WTC11 (cell line): Measurements from ENCODE around the gene UBE2H. TPM values are rescaled to one million over a fixed set of nuclear protein-coding genes. Genes with fewer than 3 reads are reported as not detected.
A peak's percentile ranks its signal among the peaks of the same experiment; 100 is the strongest.

Source experiments
- ATAC-seq: fragments of 200-7000 bp; cut with Tn5 transposase; 2 replicates; pipeline ENCODE4 v1.10.0; 2021; ENCODE audit warnings: mild to moderate bottlenecking, moderate library complexity
- CTCF ChIA-PET: fragments of 300-600 bp; sonication (Branson Sonifier 250); formaldehyde crosslinking; loops from one replicate; lab custom pipeline; 2021; ENCODE audit warnings: antibody characterized with exemption; lab: Charles Lee
- POLR2A ChIA-PET: fragments of 350-600 bp; sonication (Branson Sonifier 250); formaldehyde crosslinking; loops from one replicate; lab custom pipeline; 2021; ENCODE audit warnings: antibody characterized with exemption; lab: Charles Lee
- DNase-seq: peaks from one replicate; pipeline ENCODE4 v3.0.0; 2021; ENCODE audit warnings: low spot score
- H3K27ac Mint-ChIP-seq: 2 replicates; pipeline ENCODE4 v1.8.0; 2021; ENCODE audit warnings: mixed read lengths
- H3K27me3 Mint-ChIP-seq: 2 replicates; pipeline ENCODE4 v1.8.0; 2021; ENCODE audit warnings: low read depth, mild to moderate bottlenecking, moderate library complexity, mixed read lengths
- H3K36me3 Mint-ChIP-seq: 2 replicates; pipeline ENCODE4 v1.8.0; 2021; ENCODE audit warnings: mixed read lengths
- H3K4me1 Mint-ChIP-seq: 2 replicates; pipeline ENCODE4 v1.8.0; 2022; ENCODE audit warnings: mixed read lengths
- H3K4me3 Mint-ChIP-seq: 2 replicates; pipeline ENCODE4 v1.8.0; 2021; ENCODE audit warnings: mild to moderate bottlenecking, moderate library complexity, mixed read lengths
- H3K9me3 Mint-ChIP-seq: 2 replicates; pipeline ENCODE4 v1.8.0; 2021; ENCODE audit warnings: mixed read lengths
- AR ChIP-seq: fragments of 250-450 bp; sonication (Bioruptor Pico); IDR thresholded peaks from 2 replicates; pipeline ENCODE4 v1.9.0; 2021; ENCODE audit warnings: mild to moderate bottlenecking
- CBFB ChIP-seq: sonication (generic); formaldehyde crosslinking; IDR thresholded peaks from 2 replicates; pipeline ENCODE4 v1.8.1; 2022; ENCODE audit warnings: mild to moderate bottlenecking, low read depth, missing genetic modification reagents
- CTCF ChIP-seq: fragments of 200-600 bp; IDR thresholded peaks from 2 replicates; pipeline ENCODE4 v1.8.0; 2022; ENCODE audit warnings: antibody characterized with exemption
- HMGA2 ChIP-seq: fragments of 250-450 bp; sonication (Bioruptor Pico); IDR thresholded peaks from 2 replicates; pipeline ENCODE4 v1.4.0; 2021; ENCODE audit warnings: mild to moderate bottlenecking, moderate library complexity
- MLX ChIP-seq: sonication (generic); formaldehyde crosslinking; IDR thresholded peaks from 2 replicates; pipeline ENCODE4 v1.8.1; 2023; ENCODE audit warnings: mild to moderate bottlenecking, missing genetic modification reagents, moderate library complexity
- OVOL2 ChIP-seq: fragments of 250-450 bp; sonication (Bioruptor Pico); IDR thresholded peaks from 2 replicates; pipeline ENCODE4 v1.9.0; 2021; ENCODE audit warnings: mild to moderate bottlenecking, borderline replicate concordance
- RORB ChIP-seq: fragments of 250-450 bp; sonication (Bioruptor Pico); IDR thresholded peaks from 2 replicates; pipeline ENCODE4 v1.9.0; 2021; ENCODE audit warnings: mild to moderate bottlenecking
- SMAD3 ChIP-seq: sonication (generic); formaldehyde crosslinking; IDR thresholded peaks from 2 replicates; pipeline ENCODE4 v1.8.0; 2022; ENCODE audit warnings: missing genetic modification reagents, mild to moderate bottlenecking, borderline replicate concordance
- USF1 ChIP-seq: sonication (generic); formaldehyde crosslinking; IDR thresholded peaks from 2 replicates; pipeline ENCODE4 v1.8.0; 2022; ENCODE audit warnings: mild to moderate bottlenecking, missing genetic modification reagents
- USF2 ChIP-seq: sonication (generic); formaldehyde crosslinking; IDR thresholded peaks from 2 replicates; pipeline ENCODE4 v1.8.1; 2023; ENCODE audit warnings: mild to moderate bottlenecking, missing genetic modification reagents, moderate library complexity
- ZBTB21 ChIP-seq: sonication (generic); formaldehyde crosslinking; IDR thresholded peaks from 2 replicates; pipeline ENCODE4 v1.8.1; 2023; ENCODE audit warnings: mild to moderate bottlenecking, missing genetic modification reagents, borderline replicate concordance
- ZNF121 ChIP-seq: sonication (generic); formaldehyde crosslinking; IDR thresholded peaks from 2 replicates; pipeline ENCODE4 v1.8.0; 2023; ENCODE audit warnings: missing genetic modification reagents
- ZNF423 ChIP-seq: fragments of 250-450 bp; sonication (Bioruptor Pico); IDR thresholded peaks from 2 replicates; pipeline ENCODE4 v2.1.2; 2022; ENCODE audit warnings: mild to moderate bottlenecking, moderate library complexity
- ZNF671 ChIP-seq: fragments of 250-450 bp; sonication (Bioruptor Pico); IDR thresholded peaks from 2 replicates; pipeline ENCODE4 v1.8.0; 2021; ENCODE audit warnings: mild to moderate bottlenecking
- total RNA-seq: library from RNA; stranded (reverse); gene quantifications from 3 replicates; pipeline ENCODE4 v1.2.3, GENCODE V29; 2021

The UBE2H gene
- total RNA-seq, 1 experiment from 2014 or later, result 55.0 TPM

- peak; percentile 36 for TF ChIP-seq CTCF
- TF ChIP-seq, all 79 proteins: peak for 6
These were observed 122.8 kb downstream of the UBE2H start (continued) for GRCh38 chr7:129829737-129830631.

GRCh38 chr7:129828989-129829736 is 123.6 kb downstream of the UBE2H start:
- POLR2A ChIA-PET, result interaction anchor here (0.6 to 2.2 kb wide), 4 partner anchors 9 to 610 kb away, joined by 4 to 11 read pairs (median 6); no protein-coding TSS in a partner anchor

GRCh38 chr7:129828078-129828762 is 124.5 kb downstream of the UBE2H start:
- ATAC-seq, result no peak
- H3K4me3 Mint-ChIP-seq, result no peak overlapping the region
- no peak overlapping the region for H3K27ac Mint-ChIP-seq
- no peak for DNase-seq
- H3K9me3 Mint-ChIP-seq, result no peaks in the 10 kb centered on the region
- POLR2A ChIA-PET, result interaction anchor here (0.6 to 2.2 kb wide), 2 partner anchors 121 to 609 kb away, joined by 5 to 11 read pairs; no protein-coding TSS in a partner anchor
- H3K4me1 Mint-ChIP-seq, result peaks cover 50% of the 10 kb centered on the region
- TF ChIP-seq OVOL2 (CRISPR knock-in tag), result no peak
- TF ChIP-seq ZNF121 (CRISPR knock-in tag), result no peak
- TF ChIP-seq MLX (CRISPR knock-in tag), result no peak
- no peak for TF ChIP-seq CBFB (CRISPR knock-in tag)
- no peak for TF ChIP-seq ZNF671 (CRISPR knock-in tag)
- no peak for TF ChIP-seq AR (CRISPR knock-in tag)
- no peak for TF ChIP-seq ZBTB21 (CRISPR knock-in tag)
- TF ChIP-seq SMAD3 (CRISPR knock-in tag), result no peak
- TF ChIP-seq RORB (CRISPR knock-in tag), result no peak
- no peak for TF ChIP-seq HMGA2 (CRISPR knock-in tag)
- no peaks in the 10 kb centered on the region; the same call in 1 of the 2 replicates for H3K27me3 Mint-ChIP-seq
- H3K36me3 Mint-ChIP-seq, result peaks cover 2% of the 10 kb centered on the region
- CTCF ChIA-PET, result interaction anchor here (0.8 to 4.3 kb wide), 17 partner anchors 16 to 461 kb away, joined by 4 to 54 read pairs (median 6); no protein-coding TSS in a partner anchor

More at GRCh38 chr7:129828989-129829736, 123.6 kb downstream of the UBE2H start:
- Mint-ChIP-seq H3K9me3 (no peaks in the 10 kb centered on the region), H3K4me3 (peak overlapping the region; percentile 59), H3K36me3 (peaks cover 11% of the 10 kb centered on the region), H3K27ac (peak overlapping the region; percentile 73; the same call in 1 of the 2 replicates), H3K4me1 (peaks cover 60% of the 10 kb centered on the region)
- DNase-seq, result no peak
- no peak for ATAC-seq
- TF ChIP-seq USF1 (CRISPR knock-in tag), result peak; percentile 87
- TF ChIP-seq CTCF, result peak; percentile 15; the same call in 1 of the 2 replicates
- TF ChIP-seq ZNF423, result no peak
- TF ChIP-seq USF2 (CRISPR knock-in tag), result peak; percentile 83
- TF ChIP-seq, all 79 proteins: peak for 3
- no peaks in the 10 kb centered on the region; the same call in 1 of the 2 replicates for H3K27me3 Mint-ChIP-seq
- CTCF ChIA-PET, result interaction anchor here (0.6 to 4.3 kb wide), 50 partner anchors 8 to 545 kb away, joined by 3 to 54 read pairs (median 4); no protein-coding TSS in a partner anchor
